ENCODE measurements around the gene RNF214.
"Not testable (repeated sequence)": the region's sequence is repeated elsewhere in the genome, so short reads cannot be mapped to it uniquely, and the experiment has no call there.

RNF214 gene

DNA sequence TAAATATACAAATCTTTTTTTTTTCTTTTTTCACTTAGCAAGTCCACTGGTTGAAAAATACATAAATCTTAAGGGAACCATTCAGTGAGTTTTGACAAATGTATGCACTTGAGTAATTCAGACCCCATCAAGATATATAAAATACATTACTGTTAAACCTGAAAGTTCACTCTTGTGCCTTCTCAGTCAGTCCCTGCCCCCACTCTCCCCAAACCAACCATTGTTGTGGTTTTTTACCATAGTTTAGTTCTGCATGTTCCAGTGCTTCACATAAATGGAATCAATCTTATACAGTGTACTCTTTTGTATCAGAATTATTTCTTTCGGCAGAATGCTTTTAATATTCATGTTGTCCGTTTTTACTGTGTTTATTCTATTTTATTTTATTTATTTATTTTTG lies 26.1 kb downstream of the RNF214 start:
- Histone ChIP-seq H3K36me3 (ENCODE audit: control insufficient read depth, insufficient read depth, low read length) (no peaks in the 10 kb centered on the region), H3K9me3 (ENCODE audit: control insufficient read depth, low read length) (no peaks in the 10 kb centered on the region), H3K27ac (ENCODE audit: insufficient read depth, low read depth, low read length, poor library complexity, severe bottlenecking) (no peak overlapping the region), H3K4me3 (ENCODE audit: insufficient read depth, low read depth, low read length) (no peak overlapping the region), H3K27me3 (ENCODE audit: control insufficient read depth, insufficient read depth, low read length, poor library complexity, severe bottlenecking) (no peaks in the 10 kb centered on the region), H3K4me1 (ENCODE audit: control insufficient read depth, insufficient read depth, low read length) (no peaks in the 10 kb centered on the region)
- WGBS, 2 experiments = 83% methylated on average over 1 of the region's 2 CpGs; no CpG with 5 or more reads in 1 of the 2 experiments

DNA sequence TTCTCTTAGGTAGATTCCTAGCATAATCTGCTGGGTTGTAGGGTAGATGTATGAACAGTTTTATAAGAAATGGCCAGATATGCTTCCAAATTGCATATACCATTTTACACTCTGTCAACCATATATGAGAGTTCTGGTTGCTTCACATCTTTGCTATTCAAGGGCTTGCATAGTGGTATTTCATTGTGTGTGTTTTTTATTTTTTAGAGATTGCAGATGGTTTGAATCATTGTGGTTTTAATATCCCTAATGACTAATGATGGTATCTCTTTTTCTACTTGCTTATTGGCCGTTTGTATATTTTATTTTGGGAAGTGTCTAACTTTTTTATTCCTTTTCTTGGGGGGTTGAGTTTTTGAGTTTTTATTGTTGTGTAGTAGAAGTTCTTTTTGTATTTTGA lies 26.9 kb downstream of the RNF214 start:
- no peaks in the 10 kb centered on the region for H3K36me3 ChIP-seq (ENCODE audit: control insufficient read depth, insufficient read depth, low read length)
- H3K27ac ChIP-seq (ENCODE audit: insufficient read depth, low read depth, low read length, poor library complexity, severe bottlenecking) = no peak overlapping the region
- 90 to 100% methylated on average over 1 of the region's 1 CpG for WGBS, 2 experiments
- no peak overlapping the region for H3K4me3 ChIP-seq (ENCODE audit: insufficient read depth, low read depth, low read length)
- no peaks in the 10 kb centered on the region for H3K9me3 ChIP-seq (ENCODE audit: control insufficient read depth, low read length)
- no peaks in the 10 kb centered on the region for H3K4me1 ChIP-seq (ENCODE audit: control insufficient read depth, insufficient read depth, low read length)
- no peaks in the 10 kb centered on the region for H3K27me3 ChIP-seq (ENCODE audit: control insufficient read depth, insufficient read depth, low read length, poor library complexity, severe bottlenecking)

DNA sequence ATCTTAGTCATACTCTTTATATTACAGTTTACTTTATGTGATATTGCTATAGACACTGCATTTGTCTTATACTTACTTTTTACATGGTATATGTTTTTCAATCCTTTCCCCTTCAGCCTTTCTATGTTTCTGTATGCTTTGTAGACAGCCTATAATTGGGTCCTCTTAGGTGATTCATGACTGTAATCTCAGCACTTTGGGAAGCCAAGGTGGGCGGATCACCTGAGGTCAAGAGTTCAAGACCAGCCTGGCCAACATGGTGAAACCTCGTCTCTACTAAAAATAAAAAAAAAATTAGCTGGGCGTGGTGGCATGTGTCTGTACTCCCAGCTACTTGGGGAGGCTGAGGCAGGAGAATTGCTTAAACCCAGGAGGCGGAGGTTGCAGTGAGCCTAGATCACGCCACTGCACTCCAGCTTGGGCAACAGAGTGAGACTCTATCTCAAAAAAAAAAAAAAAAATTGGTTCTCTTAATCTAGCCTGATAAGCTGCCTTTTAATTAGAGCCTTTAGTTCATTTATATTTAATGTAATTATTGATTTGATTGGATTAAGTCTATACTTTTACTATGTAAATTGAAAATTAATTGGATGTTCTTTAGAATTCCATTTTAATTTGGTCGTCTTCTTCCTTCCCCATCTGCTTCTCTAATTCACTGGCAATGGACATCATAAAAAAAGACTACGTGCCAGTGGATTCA lies 32.3 kb downstream of the RNF214 start:
- not testable (repeated sequence) for H3K36me3 ChIP-seq (ENCODE audit: control insufficient read depth, insufficient read depth, low read length); H3K27me3 ChIP-seq (ENCODE audit: control insufficient read depth, insufficient read depth, low read length, poor library complexity, severe bottlenecking); H3K9me3 ChIP-seq (ENCODE audit: control insufficient read depth, low read length); H3K4me1 ChIP-seq (ENCODE audit: control insufficient read depth, insufficient read depth, low read length); H3K27ac ChIP-seq (ENCODE audit: insufficient read depth, low read depth, low read length, poor library complexity, severe bottlenecking); H3K4me3 ChIP-seq (ENCODE audit: insufficient read depth, low read depth, low read length)
- WGBS, 2 experiments = 92 to 95% methylated on average over 6 to 7 of the region's 7 CpGs

DNA sequence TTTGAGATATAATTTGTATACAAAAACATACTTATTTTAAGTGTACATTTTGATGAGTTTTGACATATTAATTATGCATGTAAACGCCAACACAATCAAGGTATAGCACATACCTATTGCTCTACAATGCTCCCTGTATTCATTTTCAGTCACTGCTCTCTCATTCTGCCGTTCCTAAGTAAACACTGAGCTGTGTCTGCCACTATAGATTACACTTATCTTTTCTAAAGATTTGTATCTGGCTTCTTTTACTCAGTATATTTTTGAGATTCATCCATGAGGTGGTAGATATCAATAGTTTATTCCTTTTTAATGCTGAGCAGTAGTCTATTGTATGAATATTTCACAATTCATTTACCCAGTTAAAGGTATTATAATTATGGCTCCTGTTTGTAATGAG lies 33.3 kb downstream of the RNF214 start:
- H3K36me3 ChIP-seq (ENCODE audit: control insufficient read depth, insufficient read depth, low read length) = no peaks in the 10 kb centered on the region
- no peaks in the 10 kb centered on the region for H3K4me1 ChIP-seq (ENCODE audit: control insufficient read depth, insufficient read depth, low read length)
- no peaks in the 10 kb centered on the region for H3K27me3 ChIP-seq (ENCODE audit: control insufficient read depth, insufficient read depth, low read length, poor library complexity, severe bottlenecking)
- no peaks in the 10 kb centered on the region for H3K9me3 ChIP-seq (ENCODE audit: control insufficient read depth, low read length)
- no peak overlapping the region for H3K4me3 ChIP-seq (ENCODE audit: insufficient read depth, low read depth, low read length)
- 92 to 100% methylated on average over 2 of the region's 2 CpGs for WGBS, 2 experiments
- no peak overlapping the region for H3K27ac ChIP-seq (ENCODE audit: insufficient read depth, low read depth, low read length, poor library complexity, severe bottlenecking)

DNA sequence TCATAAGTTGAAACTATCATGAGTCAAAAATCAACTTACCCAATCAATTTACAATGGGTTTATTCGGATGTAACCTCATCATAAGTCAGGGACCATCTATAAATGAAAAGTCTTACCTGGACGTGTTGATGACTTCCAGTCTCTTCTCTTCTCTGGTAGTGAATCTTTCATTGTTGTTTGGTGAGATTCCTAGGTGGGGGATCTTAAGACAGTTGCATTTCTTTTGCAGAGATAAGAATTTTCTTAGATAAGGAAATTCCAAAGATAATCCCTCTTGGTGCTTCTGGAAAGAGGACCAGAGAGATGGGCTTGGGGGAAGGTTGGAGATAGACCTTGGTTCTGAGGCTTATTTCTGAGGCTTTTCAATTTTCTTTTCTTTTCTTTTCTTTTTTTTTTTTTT lies 37.4 kb downstream of the RNF214 start:
- no peak overlapping the region for H3K27ac ChIP-seq (ENCODE audit: insufficient read depth, low read depth, low read length, poor library complexity, severe bottlenecking)
- H3K27me3 ChIP-seq (ENCODE audit: control insufficient read depth, insufficient read depth, low read length, poor library complexity, severe bottlenecking) = no peaks in the 10 kb centered on the region
- H3K9me3 ChIP-seq (ENCODE audit: control insufficient read depth, low read length) = no peaks in the 10 kb centered on the region
- no peak overlapping the region for H3K4me3 ChIP-seq (ENCODE audit: insufficient read depth, low read depth, low read length)
- 94 to 95% methylated on average over 2 of the region's 2 CpGs for whole genome bisulfite sequencing, 2 experiments
- H3K36me3 ChIP-seq (ENCODE audit: control insufficient read depth, insufficient read depth, low read length) = no peaks in the 10 kb centered on the region
- no peaks in the 10 kb centered on the region for H3K4me1 ChIP-seq (ENCODE audit: control insufficient read depth, insufficient read depth, low read length)

DNA sequence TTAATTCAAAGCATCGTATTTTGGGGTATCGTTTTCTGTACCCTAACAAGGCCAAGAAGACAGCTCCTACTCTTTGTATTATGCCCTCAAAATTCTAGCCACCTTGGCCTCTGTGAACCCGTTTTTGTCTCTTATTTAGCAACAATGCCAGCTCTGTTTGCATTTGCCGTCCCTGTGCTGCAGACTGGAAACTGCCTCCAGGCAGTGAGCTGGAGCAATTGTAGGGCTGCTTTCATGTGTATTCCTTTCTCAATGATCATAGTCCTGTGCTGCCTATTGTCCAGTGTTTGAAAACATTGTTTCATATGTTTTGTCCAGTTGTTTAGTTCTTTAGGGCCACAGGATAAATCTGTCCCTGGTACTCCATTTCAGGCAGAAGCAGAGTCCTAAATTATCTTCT lies 38.7 kb downstream of the RNF214 start:
- H3K27ac ChIP-seq (ENCODE audit: insufficient read depth, low read depth, low read length, poor library complexity, severe bottlenecking) = no peak overlapping the region
- no peaks in the 10 kb centered on the region for H3K9me3 ChIP-seq (ENCODE audit: control insufficient read depth, low read length)
- no peaks in the 10 kb centered on the region for H3K36me3 ChIP-seq (ENCODE audit: control insufficient read depth, insufficient read depth, low read length)
- no peaks in the 10 kb centered on the region for H3K4me1 ChIP-seq (ENCODE audit: control insufficient read depth, insufficient read depth, low read length)
- H3K27me3 ChIP-seq (ENCODE audit: control insufficient read depth, insufficient read depth, low read length, poor library complexity, severe bottlenecking) = no peaks in the 10 kb centered on the region
- WGBS, 2 experiments = 93 to 95% methylated on average over 4 of the region's 4 CpGs
- no peak overlapping the region for H3K4me3 ChIP-seq (ENCODE audit: insufficient read depth, low read depth, low read length)

DNA sequence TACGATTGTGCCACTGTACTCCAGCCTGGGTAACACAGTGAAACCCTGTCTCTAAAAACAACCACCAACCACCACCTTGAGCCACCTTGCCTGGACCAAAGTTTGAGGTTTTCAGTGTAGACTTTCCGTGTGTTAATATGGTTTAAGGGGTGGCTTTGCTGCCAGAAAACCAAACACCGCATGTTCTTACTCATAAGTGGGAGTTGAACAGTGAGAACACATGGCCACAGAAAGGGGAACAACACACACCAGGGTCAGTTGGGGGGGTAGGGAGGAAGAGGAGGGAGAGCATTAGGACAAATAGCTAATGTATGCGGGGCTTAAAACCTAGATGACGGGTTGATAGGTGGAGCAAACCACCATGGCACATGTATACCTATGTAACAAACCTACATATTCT lies 39.7 kb downstream of the RNF214 start:
- not testable (repeated sequence) for H3K4me3 ChIP-seq (ENCODE audit: insufficient read depth, low read depth, low read length); H3K9me3 ChIP-seq (ENCODE audit: control insufficient read depth, low read length); H3K27me3 ChIP-seq (ENCODE audit: control insufficient read depth, insufficient read depth, low read length, poor library complexity, severe bottlenecking); H3K4me1 ChIP-seq (ENCODE audit: control insufficient read depth, insufficient read depth, low read length); H3K36me3 ChIP-seq (ENCODE audit: control insufficient read depth, insufficient read depth, low read length); H3K27ac ChIP-seq (ENCODE audit: insufficient read depth, low read depth, low read length, poor library complexity, severe bottlenecking)
- 93 to 97% methylated on average over 5 of the region's 5 CpGs for WGBS, 2 experiments

DNA sequence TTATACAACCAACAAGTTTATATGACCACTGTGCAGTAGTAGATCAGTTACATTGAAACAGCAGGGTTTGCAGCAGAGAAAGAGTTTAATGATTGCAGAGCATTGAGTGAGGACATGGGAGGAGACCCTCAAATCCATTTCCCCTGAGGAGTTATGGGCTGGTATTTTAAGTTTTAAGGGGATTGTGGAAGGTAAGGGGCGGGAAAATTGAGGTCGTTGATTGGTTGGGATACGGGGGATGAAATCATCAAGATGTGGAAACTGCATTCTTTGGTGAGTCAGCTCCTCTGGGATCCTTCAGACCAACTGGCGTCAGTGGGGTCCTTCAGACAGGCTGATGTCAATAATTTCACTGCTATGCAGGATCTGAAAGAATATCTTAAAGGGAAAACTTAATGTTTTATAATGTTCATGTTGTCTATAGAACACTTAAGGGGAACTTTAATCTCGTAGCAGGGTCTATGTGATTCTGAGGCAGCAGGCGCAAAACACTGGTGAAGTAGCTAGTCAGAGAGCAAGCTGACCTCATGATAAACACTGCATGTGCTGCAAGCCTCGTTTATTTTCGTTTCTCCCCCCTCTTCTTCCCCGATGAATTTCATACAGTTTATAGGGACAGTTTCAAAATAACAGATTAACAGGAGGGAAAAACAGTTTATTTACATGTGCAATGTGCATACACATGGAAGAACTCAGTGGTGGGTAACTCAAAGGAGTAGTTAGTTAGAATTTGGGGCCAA lies 41.2 kb downstream of the RNF214 start:
- no peak overlapping the region for H3K4me3 ChIP-seq (ENCODE audit: insufficient read depth, low read depth, low read length)
- H3K36me3 ChIP-seq (ENCODE audit: control insufficient read depth, insufficient read depth, low read length) = no peaks in the 10 kb centered on the region
- WGBS, 2 experiments = 91 to 93% methylated on average over 9 of the region's 9 CpGs
- H3K4me1 ChIP-seq (ENCODE audit: control insufficient read depth, insufficient read depth, low read length) = peaks cover 4% of the 10 kb centered on the region
- no peaks in the 10 kb centered on the region for H3K9me3 ChIP-seq (ENCODE audit: control insufficient read depth, low read length)
- no peak overlapping the region for H3K27ac ChIP-seq (ENCODE audit: insufficient read depth, low read depth, low read length, poor library complexity, severe bottlenecking)
- H3K27me3 ChIP-seq (ENCODE audit: control insufficient read depth, insufficient read depth, low read length, poor library complexity, severe bottlenecking) = no peaks in the 10 kb centered on the region

DNA sequence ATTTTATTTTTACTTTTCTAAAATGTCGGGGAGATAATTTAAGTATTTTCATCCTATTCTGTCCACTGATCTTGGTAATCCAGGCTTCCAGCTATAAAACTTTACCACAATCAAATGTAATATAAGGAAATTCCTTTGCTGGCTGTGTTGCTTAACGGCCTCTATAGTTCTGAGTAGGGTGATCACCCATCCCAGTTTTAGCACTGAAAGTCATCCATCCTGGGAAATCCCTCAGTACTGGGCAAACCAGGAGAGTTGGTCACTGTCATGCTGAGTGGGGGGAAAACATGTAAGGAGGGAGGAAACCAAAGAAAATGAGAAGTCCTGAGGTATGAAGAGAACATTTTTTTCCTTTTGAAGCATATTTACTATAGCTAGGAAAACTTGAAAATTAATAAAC lies 45.9 kb downstream of the RNF214 start:
- WGBS, 2 experiments = 90 to 95% methylated on average over 2 of the region's 2 CpGs
- H3K27ac ChIP-seq (ENCODE audit: insufficient read depth, low read depth, low read length, poor library complexity, severe bottlenecking) = no peak overlapping the region
- H3K9me3 ChIP-seq (ENCODE audit: control insufficient read depth, low read length) = no peaks in the 10 kb centered on the region
- H3K27me3 ChIP-seq (ENCODE audit: control insufficient read depth, insufficient read depth, low read length, poor library complexity, severe bottlenecking) = no peaks in the 10 kb centered on the region
- H3K4me3 ChIP-seq (ENCODE audit: insufficient read depth, low read depth, low read length) = no peak overlapping the region
- peaks cover 5% of the 10 kb centered on the region for H3K4me1 ChIP-seq (ENCODE audit: control insufficient read depth, insufficient read depth, low read length)
- peaks cover 18% of the 10 kb centered on the region for H3K36me3 ChIP-seq (ENCODE audit: control insufficient read depth, insufficient read depth, low read length)

DNA sequence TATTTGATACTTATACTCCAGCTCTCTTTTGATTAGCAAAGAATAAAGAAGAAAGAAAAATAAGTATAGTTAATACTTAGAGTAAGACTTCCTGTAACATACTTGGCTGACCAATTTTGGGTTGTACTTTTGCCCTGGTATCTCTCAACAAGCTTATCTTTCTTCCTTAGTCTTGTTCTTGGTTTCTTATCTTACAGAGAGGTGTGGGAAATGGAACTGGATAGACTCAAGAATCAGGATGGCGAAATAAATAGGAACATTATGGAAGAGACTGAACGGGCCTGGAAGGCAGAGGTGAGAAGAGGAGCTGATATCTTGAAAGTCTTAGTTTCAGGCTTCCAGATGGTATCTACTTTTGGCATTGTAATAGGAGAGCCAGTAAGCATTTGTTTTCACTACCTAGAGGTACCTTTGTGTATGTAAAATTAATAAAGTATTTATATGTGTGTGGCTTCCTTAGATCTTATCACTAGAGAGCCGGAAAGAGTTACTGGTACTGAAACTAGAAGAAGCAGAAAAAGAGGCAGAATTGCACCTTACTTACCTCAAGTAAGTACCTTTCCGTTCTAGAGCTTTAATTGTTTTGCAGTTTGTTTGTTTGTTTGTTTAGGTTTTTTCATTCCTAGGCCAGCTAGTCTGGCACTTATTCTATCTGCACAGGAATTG lies 47.4 kb downstream of the RNF214 start:
- peaks cover 5% of the 10 kb centered on the region for H3K4me1 ChIP-seq (ENCODE audit: control insufficient read depth, insufficient read depth, low read length)
- no peak overlapping the region for H3K4me3 ChIP-seq (ENCODE audit: insufficient read depth, low read depth, low read length)
- no peaks in the 10 kb centered on the region for H3K27me3 ChIP-seq (ENCODE audit: control insufficient read depth, insufficient read depth, low read length, poor library complexity, severe bottlenecking)
- no peak overlapping the region for H3K27ac ChIP-seq (ENCODE audit: insufficient read depth, low read depth, low read length, poor library complexity, severe bottlenecking)
- H3K9me3 ChIP-seq (ENCODE audit: control insufficient read depth, low read length) = no peaks in the 10 kb centered on the region
- 90 to 96% methylated on average over 4 of the region's 4 CpGs for WGBS, 2 experiments
- peaks cover 28% of the 10 kb centered on the region for H3K36me3 ChIP-seq (ENCODE audit: control insufficient read depth, insufficient read depth, low read length)
